Osteoblast (primary cell): ENCODE measurements around the gene ADAR. TPM values are rescaled to one million over a fixed set of nuclear protein-coding genes. Genes with fewer than 3 reads are reported as not detected.

Source experiments
- DNase-seq: peaks from one replicate; pipeline ENCODE4 v3.0.0; 2011; ENCODE audit warnings: low spot score, mixed read lengths; ENCODE audit not compliant: insufficient read length; ENCODE audit errors: missing footprints
- H2AFZ ChIP-seq: 2 replicates; pipeline ENCODE4 v1.6.0; 2011; ENCODE audit warnings: mild to moderate bottlenecking, low read length
- H3K27ac ChIP-seq: 2 replicates; pipeline ENCODE4 v1.5.1; 2011; ENCODE audit warnings: mild to moderate bottlenecking, low read depth, low read length, moderate library complexity
- H3K27me3 ChIP-seq: 2 replicates; pipeline ENCODE4 v1.6.0; 2012; ENCODE audit warnings: mild to moderate bottlenecking, control low read depth, inconsistent platforms, low read length, moderate library complexity; ENCODE audit not compliant: insufficient read depth
- H3K36me3 ChIP-seq: 2 replicates; pipeline ENCODE4 v1.5.1; 2011; ENCODE audit warnings: mild to moderate bottlenecking, low read length, control low read depth, moderate library complexity; ENCODE audit not compliant: insufficient read depth
- H3K4me1 ChIP-seq: 2 replicates; pipeline ENCODE4 v1.5.1; 2011; ENCODE audit warnings: mild to moderate bottlenecking, low read length, control low read depth, moderate library complexity; ENCODE audit not compliant: insufficient read depth
- H3K4me2 ChIP-seq: 2 replicates; pipeline ENCODE4 v1.6.0; 2011; ENCODE audit warnings: mild to moderate bottlenecking, low read length; ENCODE audit not compliant: insufficient read depth
- H3K4me3 ChIP-seq: fragments of 200-600 bp; sonication (generic); 3 replicates; pipeline ENCODE4 v1.5.1; 2012; ENCODE audit warnings: mild to moderate bottlenecking, low read length, inconsistent platforms; ENCODE audit not compliant: insufficient read depth
- H3K79me2 ChIP-seq: 2 replicates; pipeline ENCODE4 v1.6.0; 2012; ENCODE audit warnings: mild to moderate bottlenecking, low read length, control low read depth, inconsistent platforms; ENCODE audit not compliant: insufficient read depth
- H3K9me3 ChIP-seq: 2 replicates; pipeline ENCODE4 v1.5.1; 2011; ENCODE audit warnings: low read depth, low read length, control low read depth
- H4K20me1 ChIP-seq: 2 replicates; pipeline ENCODE4 v1.6.0; 2012; ENCODE audit warnings: mild to moderate bottlenecking, low read length, control low read depth; ENCODE audit not compliant: insufficient read depth
- CTCF ChIP-seq: IDR thresholded peaks from 2 replicates; pipeline ENCODE4 v1.5.1; 2011; ENCODE audit warnings: mild to moderate bottlenecking, low read depth, low read length, moderate library complexity; ENCODE audit errors: extremely low read depth
- total RNA-seq: library from RNA; depleted of rRNA; stranded (reverse); fragments of >200 nt; gene quantifications from 2 replicates; pipeline ENCODE4 v1.2.3, GENCODE V29; 2012

The ADAR gene
- total RNA-seq, 1 donor, result 118 TPM

GRCh38 chr1:154591206-154591605 lies 16.8 kb downstream of the ADAR start:
- Histone ChIP-seq H3K4me1 (peaks cover 4% of the 10 kb centered on the region), H3K36me3 (peaks cover 93% of the 10 kb centered on the region), H3K9me3 (no peaks in the 10 kb centered on the region), H3K79me2 (peaks cover 10% of the 10 kb centered on the region), H3K4me3 (no peak overlapping the region), H4K20me1 (peaks cover 20% of the 10 kb centered on the region), H3K27me3 (no peaks in the 10 kb centered on the region), H3K4me2 (no peak overlapping the region), H2AFZ (no peak overlapping the region), H3K27ac (no peak overlapping the region)
- no peak for DNase-seq
- TF ChIP-seq CTCF, result no peak

- Histone ChIP-seq H4K20me1 (peaks cover 17% of the 10 kb centered on the region), H3K27me3 (no peaks in the 10 kb centered on the region), H3K36me3 (peaks cover 94% of the 10 kb centered on the region), H3K4me2 (no peak overlapping the region), H2AFZ (no peak overlapping the region), H3K4me3 (no peak overlapping the region), H3K79me2 (peaks cover 7% of the 10 kb centered on the region), H3K27ac (no peak overlapping the region), H3K4me1 (peaks cover 2% of the 10 kb centered on the region), H3K9me3 (no peaks in the 10 kb centered on the region)
- TF ChIP-seq CTCF, result no peak
- DNase-seq, result no peak
These were observed 17.2 kb downstream of the ADAR start for GRCh38 chr1:154590756-154591155.

- Histone ChIP-seq H3K79me2 (peaks cover 2% of the 10 kb centered on the region), H3K4me1 (no peaks in the 10 kb centered on the region), H2AFZ (no peak overlapping the region), H3K27ac (no peak overlapping the region), H3K4me2 (no peak overlapping the region), H4K20me1 (peaks cover 16% of the 10 kb centered on the region), H3K4me3 (no peak overlapping the region), H3K36me3 (peaks cover 95% of the 10 kb centered on the region), H3K9me3 (no peaks in the 10 kb centered on the region), H3K27me3 (no peaks in the 10 kb centered on the region)
- no peak for TF ChIP-seq CTCF
- DNase-seq, result no peak
These were observed 18.2 kb downstream of the ADAR start for GRCh38 chr1:154589780-154590179.

- no peaks in the 10 kb centered on the region for H3K4me1 ChIP-seq
- no peaks in the 10 kb centered on the region for H3K9me3 ChIP-seq
- H2AFZ ChIP-seq, result no peak overlapping the region
- DNase-seq, result no peak
- no peaks in the 10 kb centered on the region for H3K79me2 ChIP-seq
- H3K4me3 ChIP-seq, result no peak overlapping the region
- H3K4me2 ChIP-seq, result no peak overlapping the region
- no peak for TF ChIP-seq CTCF
- no peaks in the 10 kb centered on the region for H3K27me3 ChIP-seq
- H3K36me3 ChIP-seq, result peaks cover 98% of the 10 kb centered on the region
- peaks cover 15% of the 10 kb centered on the region for H4K20me1 ChIP-seq
- no peak overlapping the region for H3K27ac ChIP-seq
These were observed 21.3 kb downstream of the ADAR start for GRCh38 chr1:154586641-154587040.
